Measurements from ENCODE around the gene SLC25A41.

Gene SLC25A41

DNA sequence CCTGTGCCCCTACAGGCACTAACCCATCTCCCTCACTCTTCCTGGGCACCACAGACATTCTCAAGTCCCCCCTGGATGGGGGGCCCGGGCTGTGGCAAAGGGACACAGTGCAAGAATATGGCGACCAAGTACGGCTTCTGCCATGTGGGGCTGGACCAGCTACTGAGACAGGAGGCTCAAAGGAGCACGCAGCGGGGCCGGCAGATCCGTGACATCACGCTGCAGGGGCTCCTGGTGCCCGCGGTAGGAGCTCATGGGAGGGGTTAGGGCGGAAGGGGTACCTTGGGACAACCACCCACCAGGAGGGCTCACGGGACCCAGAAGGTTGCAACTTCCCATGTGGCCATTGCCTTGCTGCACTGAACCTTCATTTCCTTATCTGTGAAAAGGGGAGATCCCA, 37.3 kb downstream of the SLC25A41 start:
- TF ChIP-seq ZFX (IDR thresholded peaks at IDR 0.05), result no peak
- TF ChIP-seq, protein P1, sequence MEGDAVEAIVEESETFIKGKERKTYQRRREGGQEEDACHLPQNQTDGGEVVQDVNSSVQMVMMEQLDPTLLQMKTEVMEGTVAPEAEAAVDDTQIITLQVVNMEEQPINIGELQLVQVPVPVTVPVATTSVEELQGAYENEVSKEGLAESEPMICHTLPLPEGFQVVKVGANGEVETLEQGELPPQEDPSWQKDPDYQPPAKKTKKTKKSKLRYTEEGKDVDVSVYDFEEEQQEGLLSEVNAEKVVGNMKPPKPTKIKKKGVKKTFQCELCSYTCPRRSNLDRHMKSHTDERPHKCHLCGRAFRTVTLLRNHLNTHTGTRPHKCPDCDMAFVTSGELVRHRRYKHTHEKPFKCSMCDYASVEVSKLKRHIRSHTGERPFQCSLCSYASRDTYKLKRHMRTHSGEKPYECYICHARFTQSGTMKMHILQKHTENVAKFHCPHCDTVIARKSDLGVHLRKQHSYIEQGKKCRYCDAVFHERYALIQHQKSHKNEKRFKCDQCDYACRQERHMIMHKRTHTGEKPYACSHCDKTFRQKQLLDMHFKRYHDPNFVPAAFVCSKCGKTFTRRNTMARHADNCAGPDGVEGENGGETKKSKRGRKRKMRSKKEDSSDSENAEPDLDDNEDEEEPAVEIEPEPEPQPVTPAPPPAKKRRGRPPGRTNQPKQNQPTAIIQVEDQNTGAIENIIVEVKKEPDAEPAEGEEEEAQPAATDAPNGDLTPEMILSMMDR (conservative IDR thresholded peaks at IDR 0.05), result no peak
- H3K27ac ChIP-seq, result no peak overlapping the region

DNA sequence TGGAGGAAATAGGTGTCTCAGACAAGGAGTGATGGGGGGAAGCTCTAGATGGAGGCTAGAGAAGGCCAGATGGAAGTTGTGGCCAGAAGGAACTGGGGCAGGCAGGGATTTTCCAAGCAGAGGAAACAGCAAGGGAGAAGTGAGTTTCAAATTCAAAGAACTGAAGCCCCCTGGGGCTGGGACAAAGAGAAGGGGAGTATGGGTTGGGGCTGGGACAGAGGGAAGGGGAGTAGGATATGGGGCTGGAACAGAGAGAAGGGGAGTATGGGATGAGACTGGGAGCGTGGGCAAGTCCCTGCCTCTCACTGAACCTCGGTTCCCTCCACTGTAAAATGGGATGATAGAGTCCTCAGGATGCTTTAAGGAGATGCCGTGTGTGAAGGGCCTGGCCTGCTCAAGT, 38.7 kb downstream of the SLC25A41 start:
- TF ChIP-seq, protein P1 (conservative IDR thresholded peaks at IDR 0.05), result no peak
- no peak for TF ChIP-seq ZFX (IDR thresholded peaks at IDR 0.05)

DNA sequence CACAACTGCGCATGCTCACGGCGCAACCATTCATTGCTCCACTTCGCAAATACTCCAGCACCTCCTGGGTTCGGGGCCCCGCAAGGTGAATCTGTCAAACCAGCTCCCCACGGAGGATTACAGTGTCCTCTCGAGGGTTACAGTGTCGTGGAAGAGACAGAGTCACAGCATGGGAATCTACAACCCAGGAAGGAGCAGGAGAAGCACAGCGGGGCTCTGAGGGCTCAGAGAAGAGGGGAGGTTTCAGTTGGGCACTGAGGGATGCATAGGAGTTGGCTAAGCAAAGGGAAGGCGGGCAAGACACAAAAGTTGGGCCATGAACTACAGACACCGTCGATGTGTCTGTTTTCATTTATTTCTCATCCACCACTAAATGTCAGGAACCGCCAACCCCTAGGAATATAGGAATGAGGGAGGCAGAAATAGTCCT, 39.6 kb downstream of the SLC25A41 start:
- peak overlapping the region; percentile 84 for H3K27ac ChIP-seq
- TF ChIP-seq, protein P1 (conservative IDR thresholded peaks at IDR 0.05), result no peak
- no peak for TF ChIP-seq ZFX (IDR thresholded peaks at IDR 0.05)

More for the DNA sequence above, 38.7 kb downstream of the SLC25A41 start:
- H3K27ac ChIP-seq, result no peak overlapping the region

DNA sequence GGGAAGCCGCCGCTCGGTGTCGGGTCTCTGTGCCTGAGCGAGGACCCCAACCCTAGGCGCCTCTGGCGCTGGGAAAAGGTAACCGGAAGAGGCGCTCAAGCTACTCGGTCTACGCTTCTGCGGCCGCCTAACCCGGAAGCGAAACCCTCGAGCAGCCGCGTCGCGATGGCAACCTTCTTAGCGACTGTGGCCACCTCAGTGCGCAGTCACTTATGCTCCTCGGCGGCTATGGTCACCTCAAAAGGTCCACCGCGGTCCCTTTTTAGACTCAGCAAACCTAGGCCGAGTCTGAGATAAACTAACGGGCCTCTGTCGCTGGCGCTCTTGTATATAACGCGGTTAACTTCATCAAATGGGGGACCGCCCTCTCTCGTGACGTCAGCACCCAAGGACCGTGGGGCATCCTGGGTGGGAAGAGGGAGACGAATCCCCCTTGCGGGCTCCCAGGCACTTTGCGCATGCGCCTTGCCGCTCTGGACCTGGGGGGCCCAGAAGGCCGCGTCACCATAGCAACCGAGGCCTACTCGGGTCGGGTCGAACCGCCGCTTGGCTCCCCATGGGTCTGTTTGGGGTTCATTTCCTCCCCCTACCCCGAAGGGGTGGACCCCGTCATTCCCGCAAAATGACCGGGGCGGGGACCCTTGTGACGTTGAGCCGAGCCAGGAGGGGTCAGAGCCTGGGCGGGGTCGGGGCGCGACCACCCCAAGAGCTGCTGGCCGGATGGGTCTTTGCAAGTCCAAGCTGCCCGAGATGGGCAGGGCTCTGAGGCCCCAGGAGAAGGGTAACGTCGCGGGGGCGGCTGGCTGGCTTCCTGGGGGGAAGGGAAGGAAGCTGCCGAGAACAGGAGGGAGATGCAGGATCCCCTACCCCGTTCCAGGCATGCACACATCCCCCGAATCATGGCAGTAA, 40.2 kb downstream of the SLC25A41 start, which contains the start of gene GTF2F1:
Gene GTF2F1, minus strand, starts transcription at position 91 of the 909 bp plus-strand sequence. CDS start 169 bp downstream, outside the sequence.
- peak; percentile 59; the same call in 1 of the 2 replicates for TF ChIP-seq ZFX (IDR thresholded peaks at IDR 0.05)
- TF ChIP-seq, protein P1 (conservative IDR thresholded peaks at IDR 0.05), result no peak

DNA sequence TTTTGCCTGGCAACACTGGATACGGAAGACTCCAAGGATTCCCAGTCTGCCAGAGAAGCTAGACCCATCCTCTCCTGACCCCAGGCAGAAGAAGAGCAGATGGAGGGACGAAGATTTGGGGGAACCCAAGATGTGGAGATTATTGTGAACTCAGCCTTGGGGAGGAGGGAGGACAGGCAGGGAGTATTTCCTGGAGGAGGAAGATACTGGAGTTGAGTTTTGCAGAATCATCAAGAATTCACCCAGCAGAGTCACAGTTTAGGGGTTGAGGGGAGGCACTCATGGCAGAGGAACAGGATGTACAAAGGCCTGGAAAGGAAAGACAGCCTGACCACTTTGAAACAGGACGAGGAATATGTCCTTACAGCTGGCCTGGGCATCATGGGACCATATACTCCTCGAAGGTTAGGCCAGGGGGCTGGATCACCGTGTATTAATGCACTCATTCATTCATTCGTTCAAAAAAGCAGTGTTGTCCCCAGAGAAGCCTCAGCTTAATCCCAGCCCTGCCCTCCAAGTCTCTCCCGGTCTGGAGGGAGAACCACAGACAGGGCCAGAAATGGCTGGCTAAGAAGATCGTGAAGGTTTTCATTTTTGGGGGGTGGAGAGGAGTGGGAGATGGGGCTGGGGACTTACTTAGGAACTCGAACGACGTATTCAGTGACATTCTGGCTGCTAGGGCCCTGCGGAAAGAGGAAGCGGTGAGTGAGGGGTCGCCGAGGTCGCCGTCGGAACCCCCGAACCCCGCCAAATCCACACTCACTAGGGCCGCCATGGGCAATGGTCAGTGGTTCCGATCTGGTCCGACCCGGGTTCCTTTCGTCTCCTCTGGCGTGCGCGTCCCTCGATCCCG, 41.1 kb downstream of the SLC25A41 start:
- peak overlapping the region; percentile 84 for H3K27ac ChIP-seq
- TF ChIP-seq ZFX (IDR thresholded peaks at IDR 0.05), result no peak
- TF ChIP-seq, protein P1 (conservative IDR thresholded peaks at IDR 0.05), result no peak

More for the DNA sequence above, 40.2 kb downstream of the SLC25A41 start, which contains the start of gene GTF2F1:
- H3K27ac ChIP-seq, result peak within 1 kb of the TSS; percentile 84

DNA sequence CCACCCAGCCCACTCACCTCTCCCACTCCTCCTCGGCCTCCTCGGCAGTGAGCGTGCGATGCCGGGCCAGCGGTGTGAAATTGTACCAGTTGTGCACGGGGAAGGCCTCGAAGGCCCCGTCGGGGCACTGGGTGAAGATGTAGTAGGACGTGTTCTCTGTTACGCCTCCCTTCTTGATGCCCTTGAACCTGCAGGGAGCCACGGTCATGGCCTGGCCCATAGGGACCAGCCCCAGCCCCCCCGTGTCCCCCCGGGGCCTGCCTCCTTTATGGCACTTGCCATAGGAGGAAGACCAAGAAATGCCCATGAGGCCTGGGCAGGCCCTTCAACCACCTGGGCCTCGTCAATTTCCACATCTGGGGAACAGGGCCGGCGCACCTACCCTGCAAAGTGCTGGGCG, 46.2 kb downstream of the SLC25A41 start:
- TF ChIP-seq, protein P1 (conservative IDR thresholded peaks at IDR 0.05), result no peak
- TF ChIP-seq ZFX (IDR thresholded peaks at IDR 0.05), result no peak

More for the DNA sequence above, 46.2 kb downstream of the SLC25A41 start:
- H3K27ac ChIP-seq, result no peak overlapping the region

Measured in C4-2B (cell line).